ENCODE data around the gene LIMCH1. TPM values are rescaled to one million over a fixed set of nuclear protein-coding genes. Genes with fewer than 3 reads are reported as not detected.

LIMCH1 gene
- total and polyA plus RNA-seq, 10 donors: 14.4 to 434 (median 212) TPM

- intact Hi-C loops (cut with DNase I; ENCODE audit: low total_unique reads): no loop called here
- TF ChIP-seq POLR2AphosphoS5 (IDR thresholded peaks at IDR 0.05) (no peak), CTCF (IDR thresholded peaks at IDR 0.05 in 8 of 11, conservative IDR thresholded peaks at IDR 0.05 in 3 of 11) (no peak), POLR2A (IDR thresholded peaks at IDR 0.05) (no peak)
- 89 to 100% (median 95%) methylated on average over 1 of the region's 1 CpG for WGBS, 5 donors
- DNase-seq: no peak
- Histone ChIP-seq H3K36me3 (no peaks in the 10 kb centered on the region), H3K27me3 (replicated peaks in 1 of 7) (peaks cover 0 to 21% (median 0%) of the 10 kb centered on the region in 7 donors), H3K4me3 (no peak overlapping the region), H3K9me3 (peaks cover 0 to 29% (median 18%) of the 10 kb centered on the region in 8 donors), H3K4me1 (no peaks in the 10 kb centered on the region), H3K27ac (no peak overlapping the region)
These were observed 184.2 kb downstream of the LIMCH1 start for GRCh38 chr4:41722181-41722580.

GRCh38 chr4:41723286-41723685, 185.3 kb downstream of the LIMCH1 start:
- H3K36me3 ChIP-seq: no peaks in the 10 kb centered on the region
- peaks cover 0 to 14% (median 0%) of the 10 kb centered on the region in 7 donors for H3K27me3 ChIP-seq (replicated peaks in 1 of 7)
- peaks cover 0 to 30% (median 18%) of the 10 kb centered on the region in 8 donors for H3K9me3 ChIP-seq
- no peaks in the 10 kb centered on the region for H3K4me1 ChIP-seq
- H3K27ac ChIP-seq: no peak overlapping the region
- WGBS, 5 donors: 78 to 82% (median 80%) methylated on average over 3 of the region's 3 CpGs
- H3K4me3 ChIP-seq: no peak overlapping the region
- TF ChIP-seq CTCF (IDR thresholded peaks at IDR 0.05 in 8 of 11, conservative IDR thresholded peaks at IDR 0.05 in 3 of 11) (no peak), POLR2AphosphoS5 (IDR thresholded peaks at IDR 0.05) (no peak), POLR2A (IDR thresholded peaks at IDR 0.05) (no peak)
- DNase-seq: no peak
- intact Hi-C loops (cut with DNase I; ENCODE audit: low total_unique reads): no loop called here

- WGBS, 5 donors: 0 to 8% (median 6%) methylated on average over 1 of the region's 1 CpG
- Histone ChIP-seq H3K9me3 (peaks cover 0 to 30% (median 18%) of the 10 kb centered on the region in 8 donors), H3K36me3 (no peaks in the 10 kb centered on the region), H3K27ac (no peak overlapping the region), H3K4me1 (no peaks in the 10 kb centered on the region), H3K4me3 (no peak overlapping the region), H3K27me3 (replicated peaks in 1 of 7) (peaks cover 0 to 21% (median 0%) of the 10 kb centered on the region in 7 donors)
- intact Hi-C loops (cut with DNase I; ENCODE audit: low total_unique reads): no loop called here
- TF ChIP-seq CTCF (IDR thresholded peaks at IDR 0.05 in 8 of 11, conservative IDR thresholded peaks at IDR 0.05 in 3 of 11) (no peak), POLR2A (IDR thresholded peaks at IDR 0.05) (no peak), POLR2AphosphoS5 (IDR thresholded peaks at IDR 0.05) (no peak)
- DNase-seq: no peak
These were observed 187.3 kb downstream of the LIMCH1 start for GRCh38 chr4:41725254-41725653.

GRCh38 chr4:41727861-41728572, 190.1 kb downstream of the LIMCH1 start:
- Histone ChIP-seq H3K27me3 (replicated peaks in 1 of 7) (peaks cover 0 to 19% (median 0%) of the 10 kb centered on the region in 7 donors), H3K36me3 (no peaks in the 10 kb centered on the region), H3K27ac (no peak overlapping the region), H3K9me3 (peaks cover 0 to 30% (median 18%) of the 10 kb centered on the region in 8 donors), H3K4me1 (no peaks in the 10 kb centered on the region), H3K4me3 (no peak overlapping the region)
- WGBS, 5 donors: 66 to 79% (median 70%) methylated on average over 4 of the region's 4 CpGs
- TF ChIP-seq POLR2AphosphoS5 (IDR thresholded peaks at IDR 0.05): no peak
- no peak for TF ChIP-seq CTCF (IDR thresholded peaks at IDR 0.05 in 8 of 11, conservative IDR thresholded peaks at IDR 0.05 in 3 of 11)
- DNase-seq: no peak
- intact Hi-C loops (cut with DNase I; ENCODE audit: low total_unique reads): no loop called here
